AML-193 (cell line): Measurements from ENCODE around the gene ZBTB46.

ENCODE experiments used
- DNase-seq, 2 experiments: peaks; one replicate each; lab custom pipeline; 2025; lab: John Stamatoyannopoulos, UW

ZBTB46 gene

GRCh38 chr20:63693733-63694583, 137.1 kb downstream of the ZBTB46 start:
- DNase-seq = no peak
